Mesothelial cell of epicardium (in vitro differentiated cells): ENCODE results near the gene CFAP46. TPM values are rescaled to one million over a fixed set of nuclear protein-coding genes. Genes with fewer than 3 reads are reported as not detected.

Experiments
- DNase-seq, 2 experiments: peaks; one replicate each; pipeline ENCODE4 v3.0.0; 2021; ENCODE audit warnings: low spot score in 2 of 2; ENCODE audit not compliant: unreplicated experiment in 2 of 2
- H3K27ac Mint-ChIP-seq: 2 replicates; pipeline ENCODE4 v1.8.0; 2021; ENCODE audit warnings: mixed read lengths
- H3K27me3 Mint-ChIP-seq: 2 replicates; pipeline ENCODE4 v1.8.0; 2021; ENCODE audit warnings: low read depth, mixed read lengths
- H3K36me3 Mint-ChIP-seq: 2 replicates; pipeline ENCODE4 v1.8.0; 2021; ENCODE audit warnings: mixed read lengths
- H3K4me1 Mint-ChIP-seq: 2 replicates; pipeline ENCODE4 v1.8.0; 2021; ENCODE audit warnings: mixed read lengths
- H3K4me3 Mint-ChIP-seq: 2 replicates; pipeline ENCODE4 v1.8.0; 2021; ENCODE audit warnings: mild to moderate bottlenecking, moderate library complexity, mixed read lengths
- H3K9me3 Mint-ChIP-seq: 2 replicates; pipeline ENCODE4 v1.8.0; 2021; ENCODE audit warnings: mixed read lengths
- total RNA-seq: library from RNA; stranded (reverse); gene quantifications from 3 replicates; pipeline ENCODE4 v1.2.1, GENCODE V29; 2021
- TF ChIP-seq, protein P1 (sequence below): fragments of 200-600 bp; sonication (generic); IDR thresholded peaks from one replicate; pipeline ENCODE4 v1.5.0; 2021; ENCODE audit warnings: antibody characterized with exemption; ENCODE audit not compliant: unreplicated experiment

Gene CFAP46
- total RNA-seq, 1 donor from 2014 or later = 3.1 TPM

DNA sequence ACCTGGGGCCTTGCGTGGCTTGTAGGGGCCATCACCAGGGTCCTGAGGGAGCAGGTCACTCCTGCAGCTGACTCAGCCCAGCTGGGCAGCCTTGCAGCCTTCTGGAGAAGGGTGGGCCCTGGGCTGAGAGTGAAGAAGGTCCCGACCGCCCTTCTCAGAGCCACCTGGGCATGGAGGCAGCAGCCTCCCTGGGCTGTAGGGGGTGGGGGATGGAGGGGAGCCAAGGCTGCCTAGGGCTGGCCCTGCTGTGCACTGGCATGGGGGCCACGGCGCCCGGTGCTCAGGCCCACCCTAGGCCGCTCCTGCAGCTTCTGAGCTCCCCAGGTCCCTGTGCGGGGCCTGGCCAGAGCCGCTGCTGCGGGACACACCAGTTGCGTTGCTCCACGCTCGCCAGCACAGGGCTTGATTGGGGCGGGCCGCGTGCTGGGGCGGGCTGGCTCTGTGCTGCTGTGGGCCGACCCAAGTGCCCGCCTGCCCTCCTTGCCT lies 92.8 kb downstream of the CFAP46 start:
- peaks cover 9% of the 10 kb centered on the region for H3K4me1 Mint-ChIP-seq

DNA sequence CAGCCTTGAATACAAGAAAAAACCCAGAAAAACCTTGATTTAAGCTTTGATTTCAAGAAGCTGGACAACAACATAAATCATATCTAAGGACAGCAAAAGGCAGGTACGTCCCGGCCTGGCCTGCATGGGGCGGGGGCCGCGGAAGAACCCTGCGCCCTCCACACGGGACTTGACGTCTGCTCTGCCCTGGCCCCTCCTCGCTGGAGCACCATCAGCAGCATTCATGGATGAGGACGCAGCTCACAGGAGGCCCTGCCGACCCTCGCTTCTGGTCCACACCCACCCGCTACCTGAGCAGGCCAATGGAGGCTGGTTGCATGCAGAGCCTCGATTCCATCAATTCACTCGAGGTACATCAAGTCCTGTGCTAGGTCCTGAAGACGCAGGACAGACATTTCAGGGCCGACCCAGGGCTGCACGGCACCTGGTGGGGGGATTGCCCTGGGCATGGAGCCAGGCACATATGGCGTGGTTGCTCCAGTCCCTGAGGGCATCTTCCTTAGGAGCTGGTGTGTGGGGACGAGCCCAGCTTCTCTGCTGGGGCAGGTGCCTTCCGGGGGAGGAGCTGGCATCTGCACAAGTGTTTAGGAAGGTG lies 93.3 kb downstream of the CFAP46 start:
- TF ChIP-seq, protein P1, sequence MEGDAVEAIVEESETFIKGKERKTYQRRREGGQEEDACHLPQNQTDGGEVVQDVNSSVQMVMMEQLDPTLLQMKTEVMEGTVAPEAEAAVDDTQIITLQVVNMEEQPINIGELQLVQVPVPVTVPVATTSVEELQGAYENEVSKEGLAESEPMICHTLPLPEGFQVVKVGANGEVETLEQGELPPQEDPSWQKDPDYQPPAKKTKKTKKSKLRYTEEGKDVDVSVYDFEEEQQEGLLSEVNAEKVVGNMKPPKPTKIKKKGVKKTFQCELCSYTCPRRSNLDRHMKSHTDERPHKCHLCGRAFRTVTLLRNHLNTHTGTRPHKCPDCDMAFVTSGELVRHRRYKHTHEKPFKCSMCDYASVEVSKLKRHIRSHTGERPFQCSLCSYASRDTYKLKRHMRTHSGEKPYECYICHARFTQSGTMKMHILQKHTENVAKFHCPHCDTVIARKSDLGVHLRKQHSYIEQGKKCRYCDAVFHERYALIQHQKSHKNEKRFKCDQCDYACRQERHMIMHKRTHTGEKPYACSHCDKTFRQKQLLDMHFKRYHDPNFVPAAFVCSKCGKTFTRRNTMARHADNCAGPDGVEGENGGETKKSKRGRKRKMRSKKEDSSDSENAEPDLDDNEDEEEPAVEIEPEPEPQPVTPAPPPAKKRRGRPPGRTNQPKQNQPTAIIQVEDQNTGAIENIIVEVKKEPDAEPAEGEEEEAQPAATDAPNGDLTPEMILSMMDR = no peak
- Mint-ChIP-seq H3K27me3 (peaks cover 22% of the 10 kb centered on the region), H3K36me3 (no peaks in the 10 kb centered on the region), H3K9me3 (peaks cover 13% of the 10 kb centered on the region), H3K4me3 (no peak overlapping the region), H3K27ac (no peak overlapping the region), H3K4me1 (peaks cover 9% of the 10 kb centered on the region)
- DNase-seq = peak in 1 of 2 experiments; percentile 36

More for the DNA sequence above, 92.8 kb downstream of the CFAP46 start:
- peak in 1 of 2 experiments; percentile 26 for DNase-seq
- Mint-ChIP-seq H3K9me3 (peaks cover 13% of the 10 kb centered on the region), H3K27me3 (peaks cover 26% of the 10 kb centered on the region), H3K27ac (no peak overlapping the region), H3K4me3 (no peak overlapping the region), H3K36me3 (no peaks in the 10 kb centered on the region)
- TF ChIP-seq, protein P1 = no peak

DNA sequence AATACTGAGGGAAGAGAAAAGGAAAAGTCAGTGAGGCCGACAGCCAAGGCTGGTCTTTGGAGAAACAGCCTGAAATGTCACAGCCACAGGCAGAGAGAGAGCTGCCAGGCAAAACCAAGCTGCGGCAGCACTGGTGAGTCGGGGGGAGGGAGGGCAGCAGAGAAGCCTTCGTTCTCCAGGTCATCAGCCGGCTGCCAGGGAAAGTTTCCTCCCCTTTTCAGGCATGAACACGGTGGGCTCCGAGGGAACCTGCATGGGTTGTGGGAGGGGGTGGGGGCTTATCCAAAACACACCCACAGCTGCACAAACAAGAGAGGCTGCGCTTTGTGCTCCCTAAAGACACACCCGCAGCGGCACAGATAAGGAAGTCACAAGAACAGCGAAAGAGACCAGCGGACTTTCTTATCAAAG lies 94.1 kb downstream of the CFAP46 start:
- Mint-ChIP-seq H3K4me3 (peak overlapping the region; percentile 4), H3K4me1 (peaks cover 9% of the 10 kb centered on the region), H3K9me3 (peaks cover 8% of the 10 kb centered on the region), H3K27ac (peak overlapping the region; percentile 16), H3K27me3 (peaks cover 17% of the 10 kb centered on the region), H3K36me3 (no peaks in the 10 kb centered on the region)
- DNase-seq = peak in 1 of 2 experiments; percentile 39
- TF ChIP-seq, protein P1 = no peak

DNA sequence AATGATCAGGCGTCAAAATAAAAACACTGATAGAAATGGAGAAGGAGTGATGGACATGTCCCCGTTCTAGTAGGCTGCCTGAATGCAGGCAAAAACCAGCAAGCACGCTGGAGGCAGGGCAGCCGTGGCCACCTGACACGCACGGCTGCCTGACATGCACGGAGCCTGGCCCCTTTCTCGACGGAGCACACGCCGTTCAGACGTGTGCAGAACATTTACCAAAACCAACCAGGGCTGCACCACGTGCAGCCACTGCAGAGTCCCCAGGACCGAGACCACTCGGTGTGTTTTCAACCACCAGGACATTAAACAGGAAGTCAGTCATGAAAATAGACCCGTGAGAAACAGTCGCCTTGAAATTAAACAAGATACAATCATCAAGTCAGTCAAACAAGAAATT lies 94.5 kb downstream of the CFAP46 start:
- H3K36me3 Mint-ChIP-seq = no peaks in the 10 kb centered on the region
- no peak for DNase-seq
- H3K9me3 Mint-ChIP-seq = peaks cover 6% of the 10 kb centered on the region
- peak overlapping the region; percentile 14 for H3K27ac Mint-ChIP-seq
- TF ChIP-seq, protein P1 = no peak
- peak overlapping the region; percentile 4 for H3K4me3 Mint-ChIP-seq
- H3K4me1 Mint-ChIP-seq = peaks cover 9% of the 10 kb centered on the region
- H3K27me3 Mint-ChIP-seq = peaks cover 15% of the 10 kb centered on the region

DNA sequence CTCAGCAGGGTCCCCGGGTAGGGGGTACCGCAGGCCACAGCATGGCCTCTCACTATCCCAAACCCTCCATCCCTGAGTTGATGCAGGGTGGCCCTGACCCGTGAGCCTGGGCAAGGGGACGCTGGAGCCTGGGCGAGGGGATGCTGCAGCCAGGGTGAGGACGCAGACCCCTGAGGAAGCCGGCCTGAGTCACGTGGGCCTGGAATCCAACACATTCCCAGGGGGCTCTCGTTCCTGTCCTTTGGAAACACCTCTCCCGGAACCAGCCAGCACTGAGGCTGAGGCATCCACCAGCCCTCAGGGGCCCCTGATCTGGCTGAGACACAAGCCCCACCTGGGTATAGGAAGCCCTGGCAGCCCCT lies 95.0 kb downstream of the CFAP46 start:
- H3K4me1 Mint-ChIP-seq = peaks cover 9% of the 10 kb centered on the region
- no peaks in the 10 kb centered on the region for H3K36me3 Mint-ChIP-seq
- TF ChIP-seq, protein P1 = no peak
- peaks cover 11% of the 10 kb centered on the region for H3K27me3 Mint-ChIP-seq
- H3K4me3 Mint-ChIP-seq = no peak overlapping the region
- H3K27ac Mint-ChIP-seq = no peak overlapping the region
- peak in 1 of 2 experiments; percentile 30 for DNase-seq
- H3K9me3 Mint-ChIP-seq = peaks cover 7% of the 10 kb centered on the region
